GDM1 (cell line): ENCODE data around the gene ZNF711.
"Not testable (repeated sequence)": the region's sequence is repeated elsewhere in the genome, so short reads cannot be mapped to it uniquely, and the experiment has no call there.

ENCODE experiments used
- DNase-seq: peaks from one replicate; lab custom pipeline; 2025; lab: John Stamatoyannopoulos, UW

ZNF711 gene

DNA sequence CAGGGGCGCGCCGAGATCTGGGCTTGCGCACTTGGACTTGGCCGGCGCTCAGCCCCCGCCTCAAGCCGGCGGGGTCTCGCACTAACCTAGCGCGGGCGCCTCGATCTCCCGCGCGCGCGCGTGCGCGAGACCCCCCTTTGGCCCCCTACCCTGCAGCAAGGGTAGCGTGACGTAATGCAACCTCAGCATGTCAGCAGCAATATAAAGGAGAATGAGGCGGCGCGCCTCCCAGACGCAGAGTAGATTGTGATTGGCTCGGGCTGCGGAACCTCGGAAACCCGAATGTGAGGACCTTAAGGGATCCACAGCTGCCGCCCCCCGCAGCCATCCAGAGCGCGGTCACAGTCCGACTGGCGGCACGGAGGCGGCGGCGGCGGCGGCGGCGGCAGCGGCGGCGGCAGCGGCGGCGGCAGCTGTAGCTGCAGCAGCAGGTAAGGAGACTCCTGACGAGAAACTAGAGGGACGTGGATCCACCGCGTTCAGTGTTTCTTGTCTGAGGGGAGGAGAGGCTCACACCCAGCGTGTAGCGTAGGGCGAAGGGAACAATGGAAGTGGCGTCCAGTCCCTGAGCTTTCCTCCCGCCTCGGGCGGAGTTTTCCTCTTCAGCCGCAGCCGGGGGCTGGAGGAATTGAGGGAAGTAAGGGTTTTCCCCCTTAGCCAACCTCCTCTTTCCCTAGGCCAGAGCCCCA is at the start of gene ZNF711, which contains the start of gene SATL1:
Gene ZNF711 (plus strand): TSS at position 231 of the 689 bp plus-strand sequence. CDS start 3,582 bp downstream, outside the sequence.
Gene SATL1 (minus strand): TSS at position 19 of the 689 bp plus-strand sequence. CDS start 134,811 bp downstream, outside the sequence.
- peak; percentile 72 for DNase-seq

DNA sequence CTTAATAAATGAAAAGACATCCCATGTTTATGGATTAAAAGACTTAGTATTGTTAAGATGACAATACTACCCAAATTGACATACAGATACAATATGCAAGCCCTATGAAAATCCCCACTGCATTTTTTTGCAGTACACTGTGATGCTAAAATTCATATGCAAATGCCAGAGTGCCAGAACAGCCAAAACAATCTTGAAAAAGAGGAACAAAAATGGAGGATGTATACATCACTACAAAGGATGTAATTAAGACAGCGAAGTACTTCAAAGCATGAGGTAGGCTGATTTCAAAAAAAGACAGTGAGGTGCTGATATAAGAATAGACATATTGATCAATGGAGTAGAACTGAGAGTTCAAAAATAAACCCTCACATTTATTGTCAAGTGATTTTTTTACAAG is 47.5 kb upstream of the ZNF711 start:
- DNase-seq = no peak

DNA sequence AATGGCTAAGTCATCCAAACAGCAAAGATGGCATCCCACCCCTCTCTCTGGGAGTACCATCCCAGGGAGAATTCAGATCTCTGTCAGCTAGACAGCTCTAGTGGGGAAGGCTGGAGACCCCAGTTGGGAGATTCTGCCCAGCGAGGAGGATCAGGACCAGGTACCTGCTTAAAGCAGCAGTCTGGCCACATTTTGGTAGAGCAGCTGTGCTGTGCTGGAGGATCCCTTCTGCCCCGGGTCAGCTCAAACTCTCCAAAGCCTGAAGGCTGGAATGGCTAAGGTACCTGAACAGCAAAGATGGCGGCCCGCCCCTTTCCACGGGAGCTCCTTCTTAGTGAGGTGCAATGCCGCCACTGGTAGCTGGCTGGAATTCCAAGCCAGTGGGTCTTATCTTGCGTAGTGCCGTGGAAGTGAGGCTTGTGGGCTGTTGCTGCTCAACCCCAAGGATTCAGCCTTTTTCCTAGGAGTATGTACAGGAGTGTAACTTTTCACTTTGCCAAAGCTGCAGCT is 40.3 kb upstream of the ZNF711 start:
- DNase-seq = no peak

DNA sequence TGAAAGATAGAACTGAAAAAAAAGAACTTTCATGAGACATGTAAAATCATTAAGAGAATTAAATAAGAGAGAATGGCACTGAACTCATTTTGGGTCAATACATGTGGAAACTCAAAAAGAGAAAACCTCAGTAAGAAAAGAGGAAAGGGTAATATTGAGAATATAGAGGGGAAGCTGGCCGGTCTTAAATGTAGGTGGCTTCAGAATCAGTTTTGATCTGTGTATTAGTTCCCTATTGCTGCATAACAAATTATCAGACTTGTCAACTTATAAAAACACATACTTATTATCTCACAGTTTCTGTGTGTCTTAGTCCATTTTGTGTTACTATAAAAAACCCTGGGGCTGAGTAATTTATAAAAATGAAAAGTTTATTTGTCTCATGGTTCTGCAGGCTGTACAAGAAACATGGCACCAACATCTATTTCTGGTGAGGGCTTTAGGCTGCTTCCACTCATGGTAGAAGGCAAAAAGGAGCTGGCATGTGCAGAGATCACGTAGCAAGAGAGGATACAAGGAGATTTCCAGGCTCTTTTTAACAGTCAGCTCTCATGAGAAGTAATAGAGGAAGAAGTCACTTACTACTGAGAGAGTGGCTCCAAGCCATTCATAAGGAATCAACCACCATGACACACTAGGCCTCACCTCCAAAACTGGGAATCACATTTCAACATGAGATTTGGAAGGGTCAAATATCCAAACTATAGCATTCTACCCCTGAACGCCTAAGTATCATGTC is 29.8 kb upstream of the ZNF711 start:
- DNase-seq = no peak

DNA sequence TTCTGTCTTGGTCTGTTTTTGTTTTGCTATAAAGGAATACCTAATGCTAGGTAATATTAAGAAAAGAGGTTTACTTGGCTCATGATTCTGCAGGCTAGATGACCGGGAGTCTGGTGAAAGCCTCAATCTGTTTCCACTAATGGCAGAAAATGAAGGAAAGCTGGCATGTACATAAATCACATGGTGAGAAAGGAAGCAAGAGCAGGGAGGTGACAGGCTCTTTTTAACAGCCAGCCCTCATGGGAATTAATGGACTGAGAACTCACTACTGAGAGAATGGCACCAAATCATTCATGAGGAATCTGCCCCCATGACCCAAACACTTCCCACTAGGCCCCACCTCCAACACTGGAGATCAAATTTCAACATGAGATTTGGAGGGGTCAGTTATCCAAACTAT is 27.8 kb upstream of the ZNF711 start:
- DNase-seq = no peak

DNA sequence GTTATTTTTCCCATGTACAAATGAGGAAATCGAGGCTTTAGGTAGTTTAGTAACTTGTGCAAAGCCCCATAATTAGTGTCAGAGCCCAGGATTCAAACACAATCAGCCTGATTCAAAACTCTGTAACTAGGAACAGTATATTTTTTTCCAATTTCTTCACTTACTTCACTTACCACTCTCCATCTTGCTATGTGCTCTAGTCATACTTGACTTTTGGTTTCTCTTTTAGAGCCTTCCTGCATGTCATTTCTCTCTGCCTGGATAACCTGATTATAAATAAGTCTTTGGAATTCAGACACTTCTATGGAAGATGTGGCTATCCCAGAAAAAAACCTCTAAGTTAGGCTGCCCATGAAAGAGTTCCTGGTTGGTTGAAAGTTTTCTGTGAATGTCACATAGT is 22.4 kb upstream of the ZNF711 start:
- DNase-seq = no peak

DNA sequence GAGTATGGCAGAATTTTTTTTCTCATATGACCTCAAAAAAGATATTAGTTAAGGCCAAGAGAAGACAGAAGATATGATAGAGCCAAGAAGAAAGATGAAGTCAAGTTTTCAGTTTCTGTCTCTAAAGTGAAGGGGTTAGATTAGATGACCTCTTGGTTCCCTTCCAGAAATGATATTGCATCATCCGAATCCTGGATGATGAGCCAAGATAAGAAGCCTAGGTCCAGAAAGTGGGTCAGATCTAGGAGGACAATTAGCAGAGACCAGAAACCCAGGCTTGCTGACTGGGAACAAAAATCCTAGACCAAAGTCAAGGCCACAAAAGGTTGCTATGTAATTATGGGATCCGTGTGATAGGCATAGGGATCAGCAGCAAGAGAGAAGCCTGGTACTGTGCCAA is 20.4 kb upstream of the ZNF711 start:
- no peak for DNase-seq

DNA sequence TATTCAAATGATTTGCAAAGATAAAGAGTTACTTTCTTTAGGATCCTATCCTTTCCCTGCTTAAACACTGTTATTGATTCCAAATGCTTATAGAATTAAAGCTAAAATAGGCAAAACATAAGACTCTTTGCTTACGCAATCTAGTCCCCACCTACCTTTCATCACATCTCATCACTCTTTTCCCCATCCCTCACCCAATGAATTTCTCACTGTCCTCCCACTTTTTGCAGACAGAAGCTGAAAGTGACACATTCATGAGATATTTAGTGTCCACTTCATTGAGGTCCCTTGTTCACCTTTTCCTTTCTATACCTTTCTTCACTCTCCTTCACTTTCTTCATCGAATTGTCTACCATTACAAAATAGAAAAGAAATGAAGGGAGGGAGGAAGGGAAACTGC is 636 bp upstream of the ZNF711 start:
- DNase-seq = no peak

DNA sequence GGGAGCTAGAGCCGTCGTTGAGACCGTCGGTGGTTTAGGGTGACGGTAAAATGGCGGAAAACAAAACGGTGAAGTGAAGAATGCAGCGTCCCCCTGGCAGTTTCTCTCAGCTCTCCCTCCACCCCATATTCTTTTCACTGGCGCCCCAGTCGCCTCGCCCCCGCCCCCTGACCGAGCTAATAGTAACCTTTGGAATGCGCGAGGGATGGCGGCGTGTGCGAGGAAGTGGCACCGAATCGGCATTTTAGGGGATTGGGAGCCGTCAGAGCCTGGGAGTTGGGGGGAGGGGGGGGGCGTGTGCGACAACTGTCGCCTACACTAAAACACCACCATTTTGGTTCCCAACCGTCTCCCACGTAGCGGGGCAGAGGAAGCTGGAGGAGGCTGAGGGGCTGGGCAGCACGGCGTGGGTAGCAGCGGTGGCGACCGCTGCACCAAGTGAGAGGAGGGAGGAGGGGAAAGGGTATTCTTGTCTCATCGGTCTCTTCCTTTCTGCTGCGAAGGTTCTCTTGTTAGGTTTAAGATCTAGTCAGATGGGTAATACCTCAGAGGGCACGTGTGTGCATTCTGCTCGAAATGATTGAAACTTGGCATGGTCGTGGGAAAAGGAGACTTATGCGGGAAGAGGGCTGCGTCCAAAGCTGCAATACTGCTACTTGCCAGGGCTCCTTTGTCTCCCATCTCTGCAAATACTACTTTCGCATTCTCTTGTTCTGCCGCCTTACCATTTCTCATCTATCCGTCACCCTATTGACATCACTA is 840 bp downstream of the ZNF711 start:
- DNase-seq = peak; percentile 7

DNA sequence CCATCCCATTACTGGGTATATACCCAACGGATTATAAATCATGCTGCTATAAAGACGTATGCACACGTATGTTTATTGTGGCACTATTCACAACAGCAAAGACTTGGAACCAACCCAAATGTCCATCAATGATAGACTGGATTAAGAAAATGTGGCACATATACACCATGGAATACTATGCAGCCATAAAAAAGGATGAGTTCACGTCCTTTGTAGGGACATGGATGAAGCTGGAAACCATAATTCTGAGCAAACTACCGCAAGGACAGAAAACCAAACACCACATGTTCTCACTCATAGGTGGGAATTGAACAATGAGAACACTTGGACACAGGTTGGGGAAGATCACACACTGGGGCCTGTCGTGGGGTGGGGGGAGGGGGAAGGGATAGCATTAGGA is 41.5 kb downstream of the ZNF711 start:
- not testable (repeated sequence) for DNase-seq

DNA sequence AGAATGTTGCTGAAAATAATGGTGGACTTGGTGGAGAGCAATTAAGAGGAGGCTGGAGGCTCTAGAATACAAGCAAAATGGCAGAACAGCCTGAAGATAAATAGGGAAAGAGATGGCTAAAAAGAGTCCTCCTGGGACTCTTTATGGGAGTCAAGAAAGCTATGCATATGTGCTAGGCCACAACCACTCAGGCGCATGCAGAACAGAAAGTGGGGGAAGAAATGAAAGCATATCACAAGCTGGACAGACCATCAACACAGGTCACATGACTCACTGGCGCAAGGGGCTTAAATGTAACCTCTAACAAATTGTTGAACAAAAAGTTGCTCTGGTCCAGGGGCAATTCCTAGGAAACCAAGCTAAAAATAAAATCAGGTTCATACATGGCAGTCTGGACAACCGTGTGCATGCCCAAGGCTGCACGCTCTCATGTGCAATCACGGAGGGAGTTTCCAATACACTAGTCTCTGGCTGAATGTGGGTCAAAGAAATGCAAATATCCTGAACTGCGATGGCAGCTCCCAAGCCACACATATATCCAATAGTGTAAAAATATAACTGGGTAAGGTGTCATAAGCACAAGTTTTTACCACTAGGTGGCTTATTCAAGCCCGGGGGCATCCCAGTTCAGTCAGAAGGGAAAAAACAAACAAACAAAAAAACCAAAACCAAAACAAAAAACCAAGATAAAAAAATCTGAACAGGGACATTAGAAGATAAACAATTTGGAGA is 45.4 kb downstream of the ZNF711 start:
- no peak for DNase-seq

DNA sequence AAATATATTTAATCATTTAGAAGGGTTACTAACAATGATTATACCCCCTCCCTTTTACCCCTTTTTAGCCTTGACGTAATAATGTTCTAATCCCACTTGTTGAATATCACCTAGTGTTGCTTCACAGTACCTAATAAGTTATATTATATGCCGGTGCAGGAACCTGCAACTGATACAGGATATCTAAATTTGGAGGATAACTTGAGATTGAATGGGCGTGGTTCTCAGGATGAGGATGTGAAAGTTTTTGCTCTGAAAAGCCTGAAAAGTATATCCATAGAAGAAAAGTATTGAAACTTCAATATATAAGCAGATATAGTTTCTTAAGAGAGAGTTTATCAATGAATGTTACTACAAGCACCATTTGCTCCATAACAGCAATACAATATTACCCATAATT is 59.8 kb downstream of the ZNF711 start:
- no peak for DNase-seq

DNA sequence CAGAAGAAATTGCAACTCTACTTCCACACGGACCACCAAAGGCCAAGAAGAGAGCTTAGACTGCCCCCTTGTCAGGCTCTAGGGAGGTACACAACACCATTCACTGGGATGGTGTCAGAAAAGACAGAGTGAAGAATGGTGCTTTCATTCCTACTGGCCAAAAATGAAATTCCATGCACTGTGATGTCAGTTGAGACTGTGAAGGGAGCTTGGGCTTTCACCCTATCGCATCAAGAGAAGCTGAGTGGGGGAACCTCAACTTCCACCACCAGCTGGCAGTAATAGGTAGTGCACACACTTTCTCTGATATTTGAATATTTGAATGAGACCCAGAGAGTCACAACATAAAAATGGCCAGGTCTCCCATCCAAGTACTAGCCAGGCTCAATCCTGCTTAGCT is 65.9 kb downstream of the ZNF711 start:
- no peak for DNase-seq

DNA sequence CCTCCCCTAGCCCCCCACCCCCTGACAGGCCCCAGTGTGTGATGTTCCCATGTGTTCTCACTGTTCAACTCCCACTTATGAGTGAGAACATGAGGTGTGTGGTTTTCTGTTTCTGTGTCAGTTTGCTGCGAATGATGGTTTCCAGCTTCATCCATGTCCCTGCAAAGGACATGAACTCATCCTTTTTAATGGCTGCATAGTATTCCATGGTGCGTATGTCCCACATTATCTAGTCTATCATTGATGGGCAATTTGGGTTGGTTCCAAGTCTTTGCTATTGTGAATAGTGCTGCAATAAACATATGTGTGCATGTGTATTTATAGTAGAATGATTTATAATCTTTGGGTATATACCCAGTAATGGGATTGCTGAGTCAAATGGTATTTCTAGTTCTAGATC is 67.6 kb downstream of the ZNF711 start:
- DNase-seq = not testable (repeated sequence)
